Activated T-helper 17 cell treated with anti-CD3 and anti-CD28 coated beads, Interleukin-2, amount 50 U/mL, for 72 hours (primary cell): ENCODE results near the gene IKZF1. TPM values are rescaled to one million over a fixed set of nuclear protein-coding genes. Genes with fewer than 3 reads are reported as not detected.
A peak's percentile ranks its signal among the peaks of the same experiment; 100 is the strongest.
"Not testable (repeated sequence)": the region's sequence is repeated elsewhere in the genome, so short reads cannot be mapped to it uniquely, and the experiment has no call there.

Experiments
- ATAC-seq: fragments of 150-1000 bp; cut with Tn5 transposase; replicated peaks from 2 replicates; pipeline ENCODE4 v1.10.0; 2021; ENCODE audit warnings: mild to moderate bottlenecking, moderate library complexity
- H3K27ac Mint-ChIP-seq: one replicate; pipeline ENCODE4 v1.8.0; 2022; ENCODE audit warnings: mixed read lengths
- H3K27me3 Mint-ChIP-seq: one replicate; pipeline ENCODE4 v1.8.0; 2022; ENCODE audit warnings: mixed read lengths
- H3K36me3 Mint-ChIP-seq: one replicate; pipeline ENCODE4 v1.8.0; 2022; ENCODE audit warnings: low read depth, mild to moderate bottlenecking, mixed read lengths
- H3K4me1 Mint-ChIP-seq: one replicate; pipeline ENCODE4 v1.8.0; 2022; ENCODE audit warnings: mixed read lengths
- H3K4me3 Mint-ChIP-seq: one replicate; pipeline ENCODE4 v1.8.0; 2022; ENCODE audit warnings: mild to moderate bottlenecking, mixed read lengths
- H3K9me3 Mint-ChIP-seq: one replicate; pipeline ENCODE4 v1.8.0; 2022; ENCODE audit warnings: mixed read lengths
- total RNA-seq, 2 donors: library from RNA; stranded (reverse); gene quantifications; one replicate each; pipeline ENCODE4 v1.2.3, GENCODE V29; 2022

IKZF1 gene
- total RNA-seq, 2 donors from 2014 or later = 253 to 343 TPM

DNA sequence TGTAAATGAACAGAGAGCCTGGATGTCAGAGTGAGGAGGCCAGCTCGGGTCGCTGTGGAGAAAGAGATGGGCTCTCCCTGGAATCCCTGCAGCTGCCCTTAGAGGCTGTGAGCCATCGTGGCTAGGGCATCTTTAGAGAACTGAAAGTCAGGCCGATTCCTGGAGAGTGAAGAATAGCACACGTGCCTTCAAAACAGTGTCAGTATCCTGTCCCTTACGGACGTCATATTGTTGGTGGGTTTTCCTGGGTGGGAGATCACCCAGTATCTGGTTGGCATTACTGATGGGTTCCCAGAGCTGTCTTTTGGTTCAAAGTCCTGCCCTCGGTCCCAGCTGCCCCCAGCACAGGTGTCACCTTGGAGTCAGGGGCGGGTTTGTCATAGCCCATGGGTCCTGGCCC is 25.3 kb downstream of the IKZF1 start:
- Mint-ChIP-seq H3K9me3 (no peaks in the 10 kb centered on the region), H3K27ac (peak overlapping the region; percentile 86), H3K27me3 (no peaks in the 10 kb centered on the region), H3K4me1 (peaks cover 51% of the 10 kb centered on the region), H3K36me3 (no peaks in the 10 kb centered on the region), H3K4me3 (no peak overlapping the region)
- no peak for ATAC-seq

DNA sequence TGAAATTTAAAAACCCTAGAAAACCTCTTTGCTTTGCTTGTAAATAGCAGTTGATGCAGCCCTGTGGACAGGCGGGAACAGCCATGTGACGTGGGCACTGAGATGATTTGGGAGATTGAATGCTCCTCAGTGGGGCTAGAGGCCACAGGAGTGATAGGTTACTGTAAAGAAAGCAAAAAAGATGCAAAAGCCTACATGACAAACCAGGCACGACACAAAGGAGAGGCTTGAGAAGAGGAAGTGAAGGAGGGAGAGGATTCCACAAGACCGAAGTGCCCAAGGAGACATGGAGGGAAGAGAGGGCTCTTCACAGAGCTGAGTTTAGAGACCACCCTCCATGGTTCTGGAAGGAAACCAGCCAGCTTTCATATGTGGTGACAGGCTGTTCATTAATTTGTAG is 25.7 kb downstream of the IKZF1 start:
- Mint-ChIP-seq H3K9me3 (no peaks in the 10 kb centered on the region), H3K27ac (peak overlapping the region; percentile 86), H3K36me3 (no peaks in the 10 kb centered on the region), H3K27me3 (no peaks in the 10 kb centered on the region), H3K4me1 (peaks cover 48% of the 10 kb centered on the region), H3K4me3 (no peak overlapping the region)
- no peak for ATAC-seq

DNA sequence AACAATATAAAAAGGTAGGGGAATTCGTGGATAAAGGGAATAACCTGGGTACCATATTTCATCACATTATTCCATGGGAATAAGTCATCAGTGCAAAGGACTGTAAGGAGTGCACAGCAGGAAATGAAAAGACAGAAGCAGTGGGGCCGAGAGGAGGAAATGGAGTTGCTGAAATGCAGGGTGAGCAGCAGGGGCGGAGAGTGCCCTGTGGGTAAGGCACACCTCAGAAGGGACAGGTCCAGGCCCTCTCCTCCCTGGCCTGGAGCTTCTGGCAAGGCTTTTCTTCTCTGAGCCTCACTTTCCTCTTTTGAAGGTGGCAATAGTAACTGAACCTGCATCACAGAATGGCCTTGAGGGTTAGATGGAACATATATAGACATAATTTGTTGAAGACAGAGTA is 26.2 kb downstream of the IKZF1 start:
- H3K4me1 Mint-ChIP-seq = peaks cover 47% of the 10 kb centered on the region
- no peaks in the 10 kb centered on the region for H3K27me3 Mint-ChIP-seq
- no peak for ATAC-seq
- H3K4me3 Mint-ChIP-seq = no peak overlapping the region
- no peaks in the 10 kb centered on the region for H3K9me3 Mint-ChIP-seq
- peak overlapping the region; percentile 86 for H3K27ac Mint-ChIP-seq
- H3K36me3 Mint-ChIP-seq = no peaks in the 10 kb centered on the region

DNA sequence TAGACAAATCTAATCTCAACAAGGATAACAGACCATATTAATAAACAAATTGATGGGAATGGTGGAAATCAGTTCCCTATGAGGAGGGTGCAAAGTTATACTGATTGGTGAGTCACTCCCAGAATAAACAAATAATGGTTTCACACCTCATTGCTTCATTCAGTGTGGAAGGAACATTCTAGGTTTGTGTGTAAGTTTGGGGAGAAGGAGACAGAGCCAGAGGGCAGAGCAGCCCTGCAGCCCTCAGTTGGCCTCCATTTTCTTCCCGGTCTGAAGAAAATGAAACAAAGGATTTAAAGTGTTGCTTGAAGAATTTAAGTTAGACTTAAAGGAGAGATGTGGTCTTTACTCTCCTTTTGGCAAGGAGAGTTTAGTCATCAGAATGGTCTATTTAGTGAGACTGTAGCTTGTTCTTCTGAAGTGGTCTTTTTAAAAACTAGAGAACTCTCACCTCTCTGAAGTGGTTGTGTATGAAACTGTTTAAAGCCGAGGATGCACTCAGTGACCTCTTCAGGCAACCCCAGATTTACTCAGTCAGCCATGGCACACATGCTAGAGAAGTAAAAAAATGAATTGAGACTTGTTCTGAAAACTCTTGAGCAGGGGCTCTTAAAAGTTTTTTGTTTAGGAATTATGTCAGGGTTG is 27.2 kb downstream of the IKZF1 start:
- Mint-ChIP-seq H3K4me1 (peaks cover 43% of the 10 kb centered on the region), H3K36me3 (no peaks in the 10 kb centered on the region), H3K9me3 (no peaks in the 10 kb centered on the region), H3K27ac (peak overlapping the region; percentile 86), H3K27me3 (no peaks in the 10 kb centered on the region), H3K4me3 (no peak overlapping the region)
- ATAC-seq = peak; percentile 81

DNA sequence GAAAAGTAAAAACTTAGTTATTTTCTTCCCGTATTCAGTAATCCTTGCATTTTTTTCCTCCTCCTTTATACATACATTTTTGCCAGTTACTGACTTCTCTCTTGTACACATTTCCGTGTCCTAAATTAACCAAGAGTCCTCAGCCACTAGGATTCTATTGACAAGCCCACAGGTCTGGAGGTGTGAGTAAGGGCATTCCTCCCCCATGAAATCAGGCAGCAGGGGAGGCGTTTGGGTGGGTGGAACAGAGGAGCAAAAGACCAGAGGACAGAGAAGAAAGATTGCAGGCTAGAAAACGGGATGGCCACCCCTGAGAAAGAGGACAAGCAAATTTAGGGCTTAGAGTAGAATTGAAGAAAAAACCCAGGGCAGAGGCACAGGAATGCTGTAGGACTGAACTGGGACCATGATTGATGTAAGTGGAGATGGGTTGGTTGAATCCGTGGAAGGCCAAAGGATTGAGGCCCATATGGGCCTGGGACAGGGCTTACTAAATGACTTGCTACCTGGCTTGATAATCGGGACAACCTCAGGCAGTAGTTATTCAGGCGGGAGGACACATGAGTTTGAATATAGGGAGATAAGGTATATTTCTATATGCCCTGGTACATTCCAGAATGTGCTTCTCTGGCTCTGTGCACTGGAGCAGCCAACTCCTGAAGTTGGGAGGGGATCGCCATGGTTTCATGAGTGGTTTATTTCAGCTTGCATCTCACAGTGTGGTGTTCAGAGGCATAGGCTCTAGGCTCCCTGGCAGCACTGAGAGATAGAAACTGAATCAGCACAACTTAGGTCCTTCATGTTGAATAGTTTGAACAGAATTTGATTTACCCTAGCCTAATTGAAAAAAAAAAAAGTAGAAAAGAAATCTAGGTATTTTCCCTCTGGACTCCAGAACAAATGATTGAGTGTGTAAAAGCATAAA is 28.0 kb downstream of the IKZF1 start:
- Mint-ChIP-seq H3K27ac (peak overlapping the region; percentile 86), H3K4me3 (no peak overlapping the region), H3K9me3 (no peaks in the 10 kb centered on the region), H3K4me1 (peaks cover 46% of the 10 kb centered on the region), H3K36me3 (no peaks in the 10 kb centered on the region), H3K27me3 (no peaks in the 10 kb centered on the region)
- ATAC-seq = no peak

DNA sequence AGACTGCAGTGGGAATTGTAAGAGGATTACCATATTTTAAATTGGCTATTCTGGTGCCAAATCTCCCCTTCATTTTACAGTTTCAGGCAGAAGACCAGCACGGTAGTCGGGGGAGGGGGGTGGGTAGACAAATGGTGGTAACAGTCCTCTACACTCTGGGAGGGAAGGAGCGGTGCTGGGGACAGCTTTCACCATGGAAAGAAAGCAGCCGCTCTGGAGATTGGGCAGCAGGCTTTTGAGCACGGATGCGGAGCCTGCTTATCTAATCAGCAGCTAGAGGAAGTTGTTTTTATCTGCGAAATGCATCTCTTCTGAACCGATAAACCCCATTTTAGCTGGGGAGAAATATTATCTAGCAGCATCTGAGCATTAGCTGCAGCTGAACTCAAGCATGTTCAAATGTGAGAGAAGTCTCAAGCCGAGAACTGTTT is 28.7 kb downstream of the IKZF1 start:
- H3K27ac Mint-ChIP-seq = no peak overlapping the region
- no peaks in the 10 kb centered on the region for H3K9me3 Mint-ChIP-seq
- no peaks in the 10 kb centered on the region for H3K36me3 Mint-ChIP-seq
- peaks cover 42% of the 10 kb centered on the region for H3K4me1 Mint-ChIP-seq
- no peaks in the 10 kb centered on the region for H3K27me3 Mint-ChIP-seq
- no peak for ATAC-seq
- no peak overlapping the region for H3K4me3 Mint-ChIP-seq

DNA sequence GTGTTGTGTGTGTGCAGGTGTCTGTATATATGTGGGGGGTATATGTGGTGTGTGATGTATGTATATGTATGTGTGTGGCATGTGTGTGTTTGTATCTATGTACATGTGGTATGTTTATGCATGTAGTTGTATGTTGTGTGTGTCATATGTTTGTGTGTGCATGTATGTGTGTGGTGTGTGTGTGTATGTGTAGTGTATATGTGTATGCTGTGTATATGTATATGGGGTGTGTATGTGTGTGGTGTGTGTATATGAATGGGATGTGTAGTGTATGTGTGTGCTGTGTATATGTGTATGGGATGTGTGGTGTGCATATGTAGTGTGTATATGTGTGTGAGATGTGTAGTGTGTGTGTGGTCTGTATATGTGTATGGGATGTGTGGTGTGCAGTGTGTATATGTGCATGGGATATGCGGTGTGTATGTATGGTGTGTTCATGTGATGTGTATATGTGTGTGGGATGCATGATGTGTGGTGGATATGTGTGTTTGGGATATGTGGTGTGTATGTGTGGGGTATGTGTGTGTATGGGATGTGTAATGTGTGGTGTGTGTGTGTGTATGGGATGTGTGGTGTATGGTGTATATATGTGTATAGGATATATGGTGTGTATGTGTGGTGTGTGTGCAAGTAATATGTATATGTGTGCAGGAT is 30.0 kb downstream of the IKZF1 start:
- Mint-ChIP-seq H3K4me3 (no peak overlapping the region), H3K4me1 (peaks cover 45% of the 10 kb centered on the region), H3K36me3 (no peaks in the 10 kb centered on the region), H3K27ac (no peak overlapping the region), H3K27me3 (no peaks in the 10 kb centered on the region), H3K9me3 (no peaks in the 10 kb centered on the region)
- ATAC-seq = no peak

DNA sequence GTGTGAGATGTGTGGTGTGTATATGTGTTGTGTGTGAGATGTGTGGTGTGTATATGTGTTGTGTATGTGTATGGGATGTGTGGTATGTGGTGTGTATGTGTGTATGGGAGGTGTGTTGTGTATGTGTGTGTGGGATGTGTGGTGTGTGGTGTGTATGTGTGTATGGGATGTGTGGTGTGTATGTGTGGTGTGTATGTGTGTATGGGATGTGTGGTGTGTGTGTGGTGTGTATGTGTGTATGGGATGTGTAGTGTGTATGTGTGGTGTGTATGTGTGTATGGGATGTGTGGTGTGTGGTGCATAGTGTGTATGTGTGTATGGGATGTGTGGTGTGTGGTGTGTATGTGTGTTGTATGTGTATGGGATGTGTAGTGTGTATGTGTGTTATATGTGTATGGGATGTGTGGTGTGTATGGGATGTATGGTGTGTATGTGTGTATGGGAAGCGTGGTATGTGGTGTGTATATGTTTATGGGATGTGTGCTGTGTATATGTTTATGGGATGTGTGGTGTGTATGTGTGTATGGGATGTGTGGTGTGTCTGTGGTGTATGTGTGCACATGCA is 30.8 kb downstream of the IKZF1 start:
- H3K4me1 Mint-ChIP-seq = peaks cover 46% of the 10 kb centered on the region
- no peaks in the 10 kb centered on the region for H3K9me3 Mint-ChIP-seq
- no peaks in the 10 kb centered on the region for H3K36me3 Mint-ChIP-seq
- H3K4me3 Mint-ChIP-seq = no peak overlapping the region
- no peak overlapping the region for H3K27ac Mint-ChIP-seq
- H3K27me3 Mint-ChIP-seq = no peaks in the 10 kb centered on the region
- ATAC-seq = no peak

DNA sequence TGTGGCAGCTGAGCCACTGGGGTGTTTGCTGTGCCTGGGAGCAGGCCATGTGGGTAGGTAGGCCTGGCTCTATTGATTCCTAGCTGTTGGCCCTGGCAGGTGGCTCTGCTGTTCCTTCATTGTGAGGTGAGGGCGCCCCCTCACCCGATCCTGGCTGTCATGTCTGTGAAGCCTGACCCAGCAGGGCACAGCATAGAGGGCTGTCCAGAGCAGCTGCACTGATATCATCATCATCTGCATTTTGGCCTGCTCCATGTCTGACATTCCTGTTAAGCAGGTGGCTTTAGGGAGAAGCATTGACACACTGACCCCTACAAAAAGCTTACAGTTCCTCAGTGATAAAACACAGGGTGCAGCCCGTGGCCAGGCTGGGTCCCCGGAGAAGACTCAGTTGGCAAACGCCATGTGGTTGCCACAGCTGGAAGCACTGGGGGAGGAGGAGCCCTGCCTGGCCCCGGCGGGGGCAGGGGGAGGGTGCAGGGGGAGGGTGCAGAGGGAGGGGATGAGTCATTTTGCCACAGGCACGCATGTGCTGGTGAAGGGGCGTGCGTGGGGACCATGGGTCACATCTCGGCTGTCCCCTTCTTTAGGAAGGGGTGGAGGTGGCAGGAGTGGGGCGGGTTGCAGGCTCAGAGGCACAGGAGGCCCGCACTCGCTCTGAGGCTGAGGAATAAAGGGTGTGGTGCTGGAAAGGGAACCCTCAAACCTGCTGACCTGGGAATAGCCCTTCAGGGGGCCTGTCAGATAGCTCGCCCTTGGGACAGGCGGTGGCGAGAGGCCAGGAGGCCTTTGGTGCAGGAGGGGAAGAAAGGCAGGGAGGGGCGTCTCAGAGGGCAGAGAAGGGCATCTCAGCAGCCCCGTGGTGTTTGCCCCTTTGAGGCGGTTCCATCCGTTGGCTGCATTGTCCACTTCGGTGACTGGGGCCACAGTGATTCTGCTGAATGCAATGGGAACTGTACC is 31.6 kb downstream of the IKZF1 start:
- H3K36me3 Mint-ChIP-seq = no peaks in the 10 kb centered on the region
- no peaks in the 10 kb centered on the region for H3K9me3 Mint-ChIP-seq
- H3K4me3 Mint-ChIP-seq = no peak overlapping the region
- H3K4me1 Mint-ChIP-seq = peaks cover 39% of the 10 kb centered on the region
- H3K27me3 Mint-ChIP-seq = no peaks in the 10 kb centered on the region
- ATAC-seq = peak; percentile 53
- H3K27ac Mint-ChIP-seq = no peak overlapping the region

DNA sequence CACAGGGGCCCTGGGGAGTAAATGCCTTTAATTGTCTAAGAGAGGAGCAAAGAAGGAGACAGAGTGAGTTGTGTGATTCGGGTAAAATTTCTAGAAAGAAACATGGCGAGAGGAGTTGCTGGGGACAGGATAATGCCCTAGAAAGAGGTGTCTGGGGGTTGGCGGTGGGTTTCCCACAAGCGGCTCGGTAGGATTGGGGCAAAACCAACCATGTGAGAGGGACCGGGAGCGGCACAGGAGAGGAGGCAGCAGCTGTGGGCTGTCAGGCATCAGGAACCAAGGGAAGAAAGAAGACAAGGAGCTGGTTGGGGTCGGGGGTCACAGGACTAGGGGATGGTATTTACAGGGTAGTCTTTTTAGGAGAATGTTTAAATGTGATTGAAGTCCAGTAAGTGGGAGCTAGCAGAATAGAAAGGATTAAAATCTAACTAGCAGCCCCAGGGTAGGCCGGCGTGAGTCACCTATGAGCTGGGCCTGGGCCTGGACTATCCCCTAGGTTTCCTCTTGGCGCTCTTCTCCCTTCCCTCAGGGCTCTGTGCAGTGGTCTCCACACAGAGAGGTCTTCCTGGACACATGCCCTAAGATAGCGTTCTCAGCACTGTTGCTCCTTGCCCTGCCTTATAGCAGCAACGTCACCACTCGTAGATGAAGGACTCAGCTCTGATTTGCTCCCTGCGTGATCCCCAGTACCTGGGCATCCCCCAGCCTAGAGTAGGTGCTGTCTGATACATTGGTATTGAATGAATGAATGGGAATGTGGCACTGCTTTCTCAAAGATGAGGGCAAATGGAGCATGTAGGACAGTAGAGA is 32.6 kb downstream of the IKZF1 start:
- H3K27ac Mint-ChIP-seq = no peak overlapping the region
- peaks cover 40% of the 10 kb centered on the region for H3K4me1 Mint-ChIP-seq
- H3K4me3 Mint-ChIP-seq = no peak overlapping the region
- H3K27me3 Mint-ChIP-seq = no peaks in the 10 kb centered on the region
- no peaks in the 10 kb centered on the region for H3K36me3 Mint-ChIP-seq
- peak; percentile 47 for ATAC-seq
- H3K9me3 Mint-ChIP-seq = no peaks in the 10 kb centered on the region

DNA sequence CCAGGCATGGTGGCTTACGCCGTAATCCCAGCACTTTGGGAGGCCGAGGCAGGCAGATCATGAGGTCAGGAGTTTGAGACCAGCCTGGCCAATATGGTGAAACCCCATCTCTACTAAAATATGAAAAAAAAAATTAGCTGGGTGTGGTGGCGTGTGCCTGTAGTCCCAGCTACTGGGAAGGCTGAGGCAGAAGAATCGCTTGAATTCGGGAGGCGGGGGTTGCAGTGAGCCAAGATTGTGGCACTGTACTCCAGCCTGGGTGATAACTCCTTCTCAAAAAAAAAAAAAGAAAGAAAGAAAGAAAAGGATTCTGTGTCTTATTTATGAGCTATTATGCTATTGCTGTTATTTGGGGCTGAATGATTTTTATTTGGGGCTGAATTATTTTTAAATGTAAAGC is 35.0 kb downstream of the IKZF1 start:
- H3K9me3 Mint-ChIP-seq, H3K27me3 Mint-ChIP-seq, H3K36me3 Mint-ChIP-seq, ATAC-seq, H3K27ac Mint-ChIP-seq, H3K4me3 Mint-ChIP-seq: not testable (repeated sequence)
- peaks cover 52% of the 10 kb centered on the region for H3K4me1 Mint-ChIP-seq

DNA sequence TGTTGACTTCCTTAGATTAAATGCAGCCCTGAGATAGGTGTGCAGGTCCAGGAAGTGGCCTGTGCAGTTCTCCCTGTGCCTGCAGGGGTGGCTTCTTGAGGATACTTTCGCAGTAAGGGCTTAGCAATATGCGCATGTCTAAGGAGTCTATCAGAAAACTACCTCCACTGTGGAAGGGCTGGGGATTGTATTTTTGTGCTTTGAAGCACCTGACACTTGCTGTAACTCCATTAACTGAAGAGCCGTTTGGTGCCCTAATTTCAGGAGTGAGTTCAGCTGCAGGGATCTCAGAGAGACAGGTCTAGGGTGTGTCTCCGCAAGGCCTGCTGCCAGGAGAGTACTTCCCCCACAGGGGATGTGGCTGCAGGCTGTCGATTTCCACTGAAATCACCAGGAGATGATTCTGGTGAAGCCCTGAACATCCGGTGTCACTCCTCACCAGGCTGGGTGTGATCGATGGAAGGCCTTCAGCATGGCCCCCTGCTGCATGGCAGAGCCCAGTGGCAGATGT is 35.5 kb downstream of the IKZF1 start:
- Mint-ChIP-seq H3K36me3 (no peaks in the 10 kb centered on the region), H3K9me3 (no peaks in the 10 kb centered on the region), H3K4me3 (no peak overlapping the region), H3K27ac (no peak overlapping the region), H3K27me3 (no peaks in the 10 kb centered on the region), H3K4me1 (peaks cover 56% of the 10 kb centered on the region)
- peak; percentile 48 for ATAC-seq

DNA sequence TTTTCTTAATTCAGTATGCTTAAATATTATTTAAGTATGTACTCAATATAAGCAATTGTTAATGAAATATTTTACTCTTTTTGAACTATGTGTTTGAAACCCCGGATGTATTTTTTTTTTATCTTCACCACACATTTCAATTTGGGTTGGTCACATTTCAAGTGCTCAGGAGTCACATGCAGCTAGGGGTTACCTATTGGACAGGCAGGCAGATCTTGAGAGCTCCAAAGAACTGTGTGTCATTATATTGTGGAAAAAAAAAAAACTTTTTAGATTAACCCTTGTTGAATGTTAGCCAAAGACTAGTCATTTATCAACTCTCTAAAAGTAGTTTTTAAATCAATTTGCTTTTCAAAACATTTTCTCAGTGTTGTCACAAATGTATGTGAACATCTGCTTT is 37.2 kb downstream of the IKZF1 start:
- Mint-ChIP-seq H3K4me3 (no peak overlapping the region), H3K9me3 (no peaks in the 10 kb centered on the region), H3K4me1 (peaks cover 60% of the 10 kb centered on the region), H3K27me3 (no peaks in the 10 kb centered on the region), H3K27ac (peak overlapping the region; percentile 95), H3K36me3 (peaks cover 6% of the 10 kb centered on the region)
- ATAC-seq = peak; percentile 32
